PC-3 (cell line): ENCODE measurements around the gene EPB41L2.

Source experiments
- EZH2 ChIP-seq: fragments of 300-600 bp; sonication (generic); IDR thresholded peaks from one replicate; pipeline ENCODE4 v1.6.1; 2017; ENCODE audit warnings: antibody characterized with exemption, mild to moderate bottlenecking, low read length; ENCODE audit not compliant: unreplicated experiment
- TF ChIP-seq, protein P1 (sequence below): fragments of 300-600 bp; sonication (generic); conservative IDR thresholded peaks from 2 replicates; pipeline ENCODE4 v1.5.1; 2017; ENCODE audit warnings: antibody characterized with exemption, low read depth, mild to moderate bottlenecking, low read length

DNA sequence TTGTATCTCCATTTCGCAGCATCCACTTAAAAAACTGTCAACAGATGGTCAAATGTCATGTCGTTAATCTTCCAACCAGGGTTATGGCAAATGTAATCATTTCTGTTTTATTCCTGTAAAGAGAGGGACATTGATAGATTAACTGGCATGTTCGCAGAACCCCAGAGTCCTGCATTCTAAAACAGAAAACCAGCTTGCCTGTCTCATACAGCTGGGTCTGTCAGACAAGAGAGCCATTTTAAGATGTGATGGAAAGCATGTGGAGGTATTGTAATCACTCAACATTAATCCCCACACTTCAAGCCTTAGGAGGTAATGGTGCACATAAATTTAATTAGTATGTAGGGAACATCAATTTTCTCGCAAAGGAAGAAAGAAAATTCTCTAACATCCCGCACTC is 231.4 kb downstream of the EPB41L2 start:
- TF ChIP-seq, protein P1, sequence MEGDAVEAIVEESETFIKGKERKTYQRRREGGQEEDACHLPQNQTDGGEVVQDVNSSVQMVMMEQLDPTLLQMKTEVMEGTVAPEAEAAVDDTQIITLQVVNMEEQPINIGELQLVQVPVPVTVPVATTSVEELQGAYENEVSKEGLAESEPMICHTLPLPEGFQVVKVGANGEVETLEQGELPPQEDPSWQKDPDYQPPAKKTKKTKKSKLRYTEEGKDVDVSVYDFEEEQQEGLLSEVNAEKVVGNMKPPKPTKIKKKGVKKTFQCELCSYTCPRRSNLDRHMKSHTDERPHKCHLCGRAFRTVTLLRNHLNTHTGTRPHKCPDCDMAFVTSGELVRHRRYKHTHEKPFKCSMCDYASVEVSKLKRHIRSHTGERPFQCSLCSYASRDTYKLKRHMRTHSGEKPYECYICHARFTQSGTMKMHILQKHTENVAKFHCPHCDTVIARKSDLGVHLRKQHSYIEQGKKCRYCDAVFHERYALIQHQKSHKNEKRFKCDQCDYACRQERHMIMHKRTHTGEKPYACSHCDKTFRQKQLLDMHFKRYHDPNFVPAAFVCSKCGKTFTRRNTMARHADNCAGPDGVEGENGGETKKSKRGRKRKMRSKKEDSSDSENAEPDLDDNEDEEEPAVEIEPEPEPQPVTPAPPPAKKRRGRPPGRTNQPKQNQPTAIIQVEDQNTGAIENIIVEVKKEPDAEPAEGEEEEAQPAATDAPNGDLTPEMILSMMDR = no peak
- no peak for TF ChIP-seq EZH2
